Measurements from ENCODE around the gene ANKRD60.

The ANKRD60 gene

DNA sequence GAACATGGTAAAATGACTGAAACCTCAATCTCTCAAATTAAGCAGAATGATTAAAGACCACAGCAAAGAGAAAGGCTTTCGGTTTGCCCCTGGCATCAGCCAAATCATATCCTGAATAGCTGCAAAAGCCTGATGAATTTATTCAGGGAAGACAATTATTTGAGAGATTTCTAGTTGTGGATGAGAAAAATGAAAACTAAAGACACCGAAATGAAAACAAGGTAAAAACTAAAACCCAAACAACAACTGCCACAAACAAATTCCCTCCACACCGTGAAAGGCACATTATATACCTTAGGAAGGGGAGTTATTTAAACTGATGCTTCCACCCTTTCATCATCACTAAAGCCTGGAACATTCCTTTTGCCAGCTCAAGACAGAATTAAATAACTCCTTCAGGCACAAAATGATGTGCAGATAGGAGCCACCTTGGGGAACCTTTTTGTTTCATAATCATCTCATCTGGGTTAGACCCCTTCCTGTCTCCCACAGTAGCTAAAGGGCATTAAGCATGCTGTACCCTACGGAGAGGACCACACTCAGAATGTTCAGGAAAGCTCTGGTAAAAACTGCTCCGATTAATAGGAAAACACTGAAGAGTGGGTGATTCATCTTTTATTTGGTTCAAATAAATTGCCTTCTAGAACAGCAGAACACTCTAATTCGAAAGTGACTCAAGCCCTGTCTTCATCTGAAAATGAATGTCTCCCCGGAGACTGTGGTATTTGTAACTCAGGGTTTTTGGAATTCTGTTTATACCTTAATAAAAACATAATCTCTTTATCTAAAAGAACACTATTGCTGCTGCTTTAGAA is 9.1 kb upstream of the ANKRD60 start:
- peak overlapping the region; percentile 88 for H3K27ac Mint-ChIP-seq
- peak overlapping the region; percentile 80 for H3K4me3 Mint-ChIP-seq
- H3K4me1 Mint-ChIP-seq = peaks cover 40% of the 10 kb centered on the region
- DNase-seq (no peak), ATAC-seq (no peak)
- no peaks in the 10 kb centered on the region for H3K27me3 Mint-ChIP-seq
- peaks cover 7% of the 10 kb centered on the region for H3K36me3 Mint-ChIP-seq (ENCODE audit: low read depth)
- no peaks in the 10 kb centered on the region for H3K9me3 Mint-ChIP-seq

- DNase-seq = peak; percentile 95
- ATAC-seq = peak; percentile 88
- Mint-ChIP-seq H3K4me1 (peaks cover 40% of the 10 kb centered on the region), H3K36me3 (ENCODE audit: low read depth) (peaks cover 8% of the 10 kb centered on the region), H3K4me3 (peak overlapping the region; percentile 80), H3K27ac (peak overlapping the region; percentile 88), H3K27me3 (no peaks in the 10 kb centered on the region), H3K9me3 (no peaks in the 10 kb centered on the region)
Observed at GRCh38 chr20:58236612-58237317, 8.3 kb upstream of the ANKRD60 start.

GRCh38 chr20:58235010-58235409 is 6.6 kb upstream of the ANKRD60 start:
- H3K4me1 Mint-ChIP-seq = peaks cover 40% of the 10 kb centered on the region
- ATAC-seq (peak; percentile 66), DNase-seq (peak; percentile 35)
- peak overlapping the region; percentile 66 for H3K4me3 Mint-ChIP-seq
- peak overlapping the region; percentile 66 for H3K27ac Mint-ChIP-seq
- peaks cover 8% of the 10 kb centered on the region for H3K36me3 Mint-ChIP-seq (ENCODE audit: low read depth)
- H3K9me3 Mint-ChIP-seq = no peaks in the 10 kb centered on the region
- H3K27me3 Mint-ChIP-seq = peaks cover 2% of the 10 kb centered on the region

GRCh38 chr20:58233881-58234528 is 5.6 kb upstream of the ANKRD60 start:
- H3K27me3 Mint-ChIP-seq = peaks cover 12% of the 10 kb centered on the region
- DNase-seq (peak; percentile 68), ATAC-seq (no peak)
- H3K4me3 Mint-ChIP-seq = no peak overlapping the region
- H3K4me1 Mint-ChIP-seq = peaks cover 46% of the 10 kb centered on the region
- H3K9me3 Mint-ChIP-seq = no peaks in the 10 kb centered on the region
- no peak overlapping the region for H3K27ac Mint-ChIP-seq
- peaks cover 12% of the 10 kb centered on the region for H3K36me3 Mint-ChIP-seq (ENCODE audit: low read depth)

GRCh38 chr20:58233393-58233792 is 4.9 kb upstream of the ANKRD60 start:
- H3K9me3 Mint-ChIP-seq = no peaks in the 10 kb centered on the region
- no peak overlapping the region for H3K4me3 Mint-ChIP-seq
- peaks cover 16% of the 10 kb centered on the region for H3K27me3 Mint-ChIP-seq
- H3K36me3 Mint-ChIP-seq (ENCODE audit: low read depth) = peaks cover 15% of the 10 kb centered on the region
- no peak overlapping the region for H3K27ac Mint-ChIP-seq
- peaks cover 50% of the 10 kb centered on the region for H3K4me1 Mint-ChIP-seq
- DNase-seq = no peak
- ATAC-seq = no peak

DNA sequence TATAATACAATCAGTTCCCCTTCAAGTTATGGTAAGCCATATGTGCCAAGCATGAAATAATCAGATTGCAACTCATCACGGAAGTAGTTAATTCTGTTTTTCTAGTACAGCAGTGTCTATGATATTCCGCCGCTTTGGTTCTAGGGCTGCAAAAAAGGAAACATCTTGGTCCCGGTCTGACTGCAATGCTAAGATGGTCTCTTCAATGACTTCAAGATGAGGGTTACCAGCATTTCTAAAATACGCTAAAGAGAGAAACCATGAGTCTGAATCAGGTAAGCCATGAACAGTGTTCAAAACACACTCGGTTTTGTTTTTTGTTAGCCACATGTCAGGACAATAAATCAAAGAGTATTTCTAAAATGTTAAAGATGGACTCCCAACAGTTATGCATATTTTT is 3.2 kb upstream of the ANKRD60 start:
- Mint-ChIP-seq H3K27ac (no peak overlapping the region), H3K4me1 (peaks cover 46% of the 10 kb centered on the region), H3K27me3 (peaks cover 31% of the 10 kb centered on the region), H3K9me3 (no peaks in the 10 kb centered on the region), H3K4me3 (no peak overlapping the region), H3K36me3 (ENCODE audit: low read depth) (peaks cover 15% of the 10 kb centered on the region)
- DNase-seq = no peak
- ATAC-seq = no peak

GRCh38 chr20:58229198-58229798 is 845 bp upstream of the ANKRD60 start:
- no peaks in the 10 kb centered on the region for H3K9me3 Mint-ChIP-seq
- peaks cover 13% of the 10 kb centered on the region for H3K36me3 Mint-ChIP-seq (ENCODE audit: low read depth)
- ATAC-seq (no peak), DNase-seq (no peak)
- H3K4me3 Mint-ChIP-seq = peak overlapping the region; percentile 71
- H3K27ac Mint-ChIP-seq = no peak overlapping the region
- H3K4me1 Mint-ChIP-seq = peaks cover 27% of the 10 kb centered on the region
- H3K27me3 Mint-ChIP-seq = peaks cover 48% of the 10 kb centered on the region

- DNase-seq (peak; percentile 17), ATAC-seq (no peak)
- no peak overlapping the region for H3K27ac Mint-ChIP-seq
- H3K4me3 Mint-ChIP-seq = peak overlapping the region; percentile 16
- H3K9me3 Mint-ChIP-seq = no peaks in the 10 kb centered on the region
- peaks cover 11% of the 10 kb centered on the region for H3K36me3 Mint-ChIP-seq (ENCODE audit: low read depth)
- peaks cover 51% of the 10 kb centered on the region for H3K27me3 Mint-ChIP-seq
- H3K4me1 Mint-ChIP-seq = peaks cover 34% of the 10 kb centered on the region
Observed at GRCh38 chr20:58228103-58228483, 360 bp downstream of the ANKRD60 start.

DNA sequence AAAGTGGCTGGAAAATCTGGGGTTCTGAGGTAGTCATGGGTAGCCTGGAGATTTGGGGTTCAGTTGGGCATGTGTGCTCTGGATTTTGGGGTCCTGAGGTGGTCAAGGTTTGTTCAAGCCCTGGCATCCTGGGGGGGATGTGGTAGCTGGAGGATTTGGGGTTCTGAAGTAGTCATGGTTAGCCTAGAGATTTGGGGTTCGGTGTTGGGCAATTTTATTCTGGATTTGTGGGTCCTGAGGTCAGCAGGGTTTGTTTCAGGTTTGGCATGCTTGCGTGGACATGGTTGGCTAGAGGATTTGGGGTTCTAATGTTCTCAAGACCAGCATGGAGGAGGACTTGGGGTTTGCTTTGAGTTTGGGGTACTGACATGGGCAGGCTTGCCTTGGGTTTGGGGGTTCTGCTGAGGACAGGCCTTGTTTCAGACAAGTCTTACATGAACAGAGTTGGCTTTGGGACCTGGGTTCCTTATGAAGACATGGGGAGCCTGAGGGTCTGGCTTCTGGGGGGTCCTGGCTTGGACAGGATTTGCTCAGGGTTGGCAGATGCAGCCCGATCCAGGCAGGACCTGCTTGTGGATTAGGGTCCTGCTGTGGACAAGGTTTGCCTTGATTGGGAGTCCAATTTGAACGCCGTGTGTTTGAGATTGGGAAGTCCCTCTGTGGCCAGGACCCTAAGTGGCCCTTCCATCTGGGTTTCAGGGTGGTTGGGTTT is 906 bp downstream of the ANKRD60 start:
- peaks cover 8% of the 10 kb centered on the region for H3K36me3 Mint-ChIP-seq (ENCODE audit: low read depth)
- H3K27me3 Mint-ChIP-seq = peaks cover 56% of the 10 kb centered on the region
- DNase-seq = no peak
- H3K27ac Mint-ChIP-seq = no peak overlapping the region
- peak overlapping the region; percentile 16 for H3K4me3 Mint-ChIP-seq
- no peaks in the 10 kb centered on the region for H3K9me3 Mint-ChIP-seq
- H3K4me1 Mint-ChIP-seq = peaks cover 34% of the 10 kb centered on the region
- ATAC-seq = no peak

- no peak overlapping the region for H3K27ac Mint-ChIP-seq
- peaks cover 7% of the 10 kb centered on the region for H3K36me3 Mint-ChIP-seq (ENCODE audit: low read depth)
- DNase-seq = no peak
- peaks cover 72% of the 10 kb centered on the region for H3K27me3 Mint-ChIP-seq
- no peaks in the 10 kb centered on the region for H3K9me3 Mint-ChIP-seq
- H3K4me3 Mint-ChIP-seq = no peak overlapping the region
- no peak for ATAC-seq
- H3K4me1 Mint-ChIP-seq = peaks cover 34% of the 10 kb centered on the region
Observed at GRCh38 chr20:58225452-58226200, 2.8 kb downstream of the ANKRD60 start.

GRCh38 chr20:58224974-58225373 is 3.5 kb downstream of the ANKRD60 start:
- H3K4me3 Mint-ChIP-seq = no peak overlapping the region
- peaks cover 34% of the 10 kb centered on the region for H3K4me1 Mint-ChIP-seq
- H3K27ac Mint-ChIP-seq = no peak overlapping the region
- peaks cover 7% of the 10 kb centered on the region for H3K36me3 Mint-ChIP-seq (ENCODE audit: low read depth)
- H3K9me3 Mint-ChIP-seq = no peaks in the 10 kb centered on the region
- DNase-seq = no peak
- no peak for ATAC-seq
- peaks cover 73% of the 10 kb centered on the region for H3K27me3 Mint-ChIP-seq

GRCh38 chr20:58224097-58224496 is 4.4 kb downstream of the ANKRD60 start:
- peaks cover 30% of the 10 kb centered on the region for H3K4me1 Mint-ChIP-seq
- H3K9me3 Mint-ChIP-seq = peaks cover 3% of the 10 kb centered on the region
- H3K27ac Mint-ChIP-seq = no peak overlapping the region
- DNase-seq = peak; percentile 27
- no peak overlapping the region for H3K4me3 Mint-ChIP-seq
- peaks cover 67% of the 10 kb centered on the region for H3K27me3 Mint-ChIP-seq
- ATAC-seq = peak; percentile 86
- H3K36me3 Mint-ChIP-seq (ENCODE audit: low read depth) = peaks cover 6% of the 10 kb centered on the region

DNA sequence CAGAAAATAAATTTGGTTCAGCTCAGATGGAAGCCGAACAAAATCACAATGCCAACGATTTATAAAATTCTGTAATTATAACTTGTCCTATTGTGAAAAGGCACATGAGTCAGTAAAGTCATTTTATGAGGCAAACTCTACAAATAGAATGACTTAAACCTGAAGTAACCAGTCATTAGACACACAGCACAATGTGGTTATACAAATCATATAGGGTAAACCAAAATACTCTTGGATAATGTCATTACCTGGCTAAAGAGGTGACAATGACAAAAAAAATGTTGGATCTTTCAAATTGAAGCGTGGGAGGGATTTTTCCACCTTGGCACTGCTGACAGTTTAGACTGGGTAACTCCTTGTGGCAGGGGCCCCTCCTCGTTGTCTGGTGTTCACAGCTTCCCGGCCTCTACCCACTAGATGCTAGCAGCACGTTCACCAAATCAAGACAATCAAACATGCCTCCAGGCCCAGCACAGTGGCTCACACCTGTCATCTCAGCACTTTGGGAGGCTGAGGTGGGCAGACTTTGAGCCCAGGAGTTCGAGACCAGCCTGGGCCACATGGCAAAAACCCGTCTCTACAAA is 5.0 kb downstream of the ANKRD60 start:
- no peak overlapping the region for H3K4me3 Mint-ChIP-seq
- H3K27me3 Mint-ChIP-seq = peaks cover 67% of the 10 kb centered on the region
- H3K4me1 Mint-ChIP-seq = peaks cover 25% of the 10 kb centered on the region
- DNase-seq (no peak), ATAC-seq (peak; percentile 26)
- peaks cover 6% of the 10 kb centered on the region for H3K9me3 Mint-ChIP-seq
- peaks cover 3% of the 10 kb centered on the region for H3K36me3 Mint-ChIP-seq (ENCODE audit: low read depth)
- H3K27ac Mint-ChIP-seq = peak overlapping the region; percentile 47
